Stimulated activated CD4-positive, alpha-beta T cell treated with anti-CD3 and anti-CD28 coated beads, Interleukin-2, amount 100 ng/mL, for 48 hours (primary cell): ENCODE data around the gene SH3D21.

Source experiments
- DNase-seq, 2 donors: peaks; one replicate each; pipeline ENCODE4 v3.0.0-alpha.2; 2020

Gene SH3D21

GRCh38 chr1:36330940-36331339, 24.8 kb downstream of the SH3D21 start:
- no peak for DNase-seq

DNA sequence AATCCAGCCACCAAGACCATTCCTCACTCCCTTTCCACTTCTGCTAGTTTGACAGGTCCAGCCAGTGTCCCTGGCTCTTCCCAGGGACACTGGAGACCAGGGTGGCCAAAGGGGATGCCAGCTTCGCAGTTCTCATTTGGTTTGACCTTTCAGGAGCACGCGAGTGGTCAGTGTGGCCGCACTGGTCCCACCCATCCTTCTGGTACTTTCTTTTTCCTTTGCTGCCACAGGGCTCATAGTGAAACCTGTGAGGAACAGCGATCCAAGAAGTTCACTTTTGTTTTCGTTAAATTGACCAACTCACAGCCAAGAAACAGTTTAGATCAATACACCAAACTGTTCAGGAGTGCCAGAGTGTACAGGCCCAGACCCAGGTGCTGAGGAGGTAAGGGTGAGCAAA, 31.7 kb downstream of the SH3D21 start:
- DNase-seq, result no peak

DNA sequence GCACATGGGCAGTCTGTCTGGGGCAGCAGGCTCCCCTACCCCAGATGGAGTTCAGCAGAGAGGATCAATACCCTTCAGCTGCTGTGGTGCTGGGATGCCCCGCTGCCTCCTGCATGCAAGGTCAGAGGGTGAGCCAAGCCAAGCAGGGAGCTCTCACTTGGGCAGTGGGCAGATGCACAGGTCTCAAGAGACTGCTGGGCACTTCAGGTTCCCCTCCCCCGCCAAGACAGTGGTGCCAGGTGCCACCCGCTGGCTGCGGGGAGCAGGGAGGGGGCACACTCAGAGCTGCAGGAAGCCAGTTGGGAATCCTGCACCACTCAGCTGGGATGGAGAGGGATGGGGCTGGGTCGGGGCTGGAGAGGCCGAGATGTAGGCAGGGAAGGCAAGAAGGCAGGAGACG, 33.0 kb downstream of the SH3D21 start:
- no peak for DNase-seq

DNA sequence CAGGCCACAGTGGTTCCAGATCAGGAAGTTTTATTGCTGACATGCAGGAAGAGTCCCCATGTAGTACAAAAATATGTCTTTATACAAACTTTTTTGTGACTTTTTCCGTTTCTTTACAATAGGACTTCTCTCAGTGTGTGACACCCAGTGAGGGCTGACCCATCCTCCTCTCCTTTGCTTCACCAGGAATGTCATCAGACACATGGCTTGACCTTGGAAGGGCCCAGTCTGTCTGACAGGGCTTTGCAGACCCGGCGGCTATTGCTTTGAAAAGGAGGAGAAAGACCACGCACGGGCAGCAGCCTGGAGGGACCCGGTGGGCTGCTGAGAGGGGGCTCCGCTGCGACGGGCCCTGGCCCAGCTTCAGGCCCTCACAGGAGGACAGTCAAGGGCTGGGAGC, 33.4 kb downstream of the SH3D21 start:
- no peak for DNase-seq

DNA sequence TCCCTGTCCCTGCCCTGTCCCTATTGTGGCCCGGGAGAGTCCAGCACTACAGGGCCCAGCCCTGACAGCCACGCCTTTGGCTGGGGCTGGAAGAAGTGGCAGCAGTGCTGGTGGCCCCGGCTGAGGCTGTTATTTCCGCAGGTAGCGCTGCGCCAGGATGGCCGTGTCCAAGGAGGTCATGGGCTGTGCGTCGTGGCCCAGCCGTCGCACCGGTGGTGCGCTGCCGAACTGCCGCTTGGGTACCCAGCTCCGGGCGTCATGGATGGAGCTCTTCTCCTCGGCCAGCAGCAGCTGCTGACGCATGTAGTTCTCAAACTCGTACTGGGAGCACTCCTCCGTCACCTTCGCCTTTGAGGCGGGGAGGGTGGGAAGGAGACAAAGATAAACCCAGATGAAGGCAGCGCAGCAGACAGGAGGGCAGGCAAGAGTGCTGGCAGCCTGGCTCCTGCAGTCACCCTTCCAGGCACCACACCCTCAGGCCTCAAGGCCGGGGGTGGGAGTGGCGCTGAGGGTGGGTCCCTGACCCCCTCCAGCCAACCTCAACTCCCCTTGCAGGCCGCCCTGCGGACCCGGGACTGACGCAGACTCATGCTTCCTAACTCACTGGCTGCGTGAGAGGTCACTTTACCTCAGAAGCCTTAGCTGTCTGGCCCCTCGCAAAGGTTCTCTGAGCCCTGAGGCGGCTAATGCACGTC, 35.6 kb downstream of the SH3D21 start:
- no peak for DNase-seq

DNA sequence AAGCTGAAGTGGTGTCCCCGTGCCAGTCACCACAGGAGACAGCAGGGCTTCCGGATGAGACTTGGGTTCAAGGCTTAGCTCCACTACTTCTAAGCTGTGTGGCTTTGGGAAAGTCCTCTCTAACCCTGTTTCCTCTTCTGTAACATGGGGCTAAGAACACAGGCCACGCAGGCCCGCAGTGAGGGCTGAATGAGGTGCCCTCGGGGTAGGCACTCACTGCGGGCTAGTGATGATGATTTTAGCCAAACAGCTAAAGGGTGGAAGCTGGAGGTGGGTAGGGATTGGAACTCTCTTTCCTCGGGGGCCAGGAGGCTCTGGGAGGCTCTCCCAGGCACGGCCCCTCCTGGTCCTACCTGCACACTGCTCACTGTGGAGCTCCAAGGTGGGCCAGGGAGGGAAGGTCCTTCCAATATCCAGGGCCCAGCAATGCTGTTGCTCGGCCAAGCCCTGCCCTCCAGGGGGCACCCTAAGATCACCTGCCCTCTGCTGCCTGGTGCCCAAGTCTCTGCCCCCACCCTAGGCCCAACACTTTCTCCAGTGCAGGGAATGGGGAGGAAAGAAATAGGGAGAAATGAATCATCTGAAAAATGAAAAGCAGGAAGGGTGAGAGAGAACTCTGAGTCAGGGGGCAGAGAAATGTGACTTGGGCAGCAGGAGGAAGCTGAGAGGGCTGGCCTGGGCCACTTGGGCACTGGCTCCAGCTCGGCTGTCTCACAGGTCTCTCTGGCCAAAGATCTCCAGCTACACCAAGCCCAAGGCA, 36.4 kb downstream of the SH3D21 start:
- DNase-seq, result peak in 1 of 2 donors; percentile 53

DNA sequence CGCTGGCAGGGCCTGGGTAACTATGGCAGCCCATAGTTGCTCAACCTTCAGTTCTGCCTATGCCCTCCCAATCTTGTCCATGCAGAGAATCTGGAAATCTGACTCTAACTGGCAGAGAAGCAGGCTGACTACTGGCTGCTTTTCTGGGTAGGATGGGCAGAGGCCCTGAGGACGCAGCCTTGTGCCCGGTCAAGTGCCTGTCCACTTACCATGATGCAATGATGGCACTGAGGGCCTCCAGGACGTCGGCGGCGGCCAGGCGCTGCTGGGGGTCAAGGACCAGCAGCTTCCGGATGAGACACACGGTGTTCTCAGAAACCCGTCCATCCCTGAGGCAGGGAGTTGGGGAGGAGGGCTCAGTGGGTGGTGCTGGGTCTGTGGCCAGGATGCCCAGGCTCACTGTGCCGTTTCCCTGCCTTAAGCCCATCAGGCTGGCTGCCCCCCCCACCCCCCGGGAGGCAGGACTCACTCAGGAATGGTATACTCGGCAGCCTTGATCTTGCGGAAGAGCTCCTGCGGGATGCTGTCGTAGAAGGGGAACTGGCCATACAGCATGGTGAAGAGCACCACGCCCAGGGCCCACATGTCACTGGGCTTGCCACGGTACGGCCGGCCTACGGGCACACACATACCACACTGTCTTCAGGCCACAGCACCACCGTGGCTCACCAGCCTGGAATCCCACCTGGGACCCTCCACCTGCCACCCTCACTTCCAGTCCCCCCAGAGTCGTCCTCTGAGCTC, 37.7 kb downstream of the SH3D21 start:
- DNase-seq, result no peak

DNA sequence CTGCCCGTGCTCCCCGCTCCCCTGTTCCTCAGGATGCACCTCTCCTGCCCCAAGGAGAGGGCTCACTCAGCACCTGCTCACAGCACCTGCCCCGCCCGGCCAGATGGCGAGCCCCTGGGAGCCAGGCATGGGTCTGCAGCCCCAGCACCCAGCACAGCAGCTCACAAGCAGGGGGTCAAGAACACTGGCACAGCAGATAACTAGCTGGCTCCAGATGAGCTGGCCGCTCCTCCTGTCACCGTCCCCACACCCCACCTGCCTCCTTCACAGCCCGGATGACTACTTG, 38.2 kb downstream of the SH3D21 start:
- DNase-seq, result no peak

GRCh38 chr1:36345353-36345752, 39.2 kb downstream of the SH3D21 start:
- no peak for DNase-seq

GRCh38 chr1:36346741-36347370, 40.7 kb downstream of the SH3D21 start:
- DNase-seq, result no peak

DNA sequence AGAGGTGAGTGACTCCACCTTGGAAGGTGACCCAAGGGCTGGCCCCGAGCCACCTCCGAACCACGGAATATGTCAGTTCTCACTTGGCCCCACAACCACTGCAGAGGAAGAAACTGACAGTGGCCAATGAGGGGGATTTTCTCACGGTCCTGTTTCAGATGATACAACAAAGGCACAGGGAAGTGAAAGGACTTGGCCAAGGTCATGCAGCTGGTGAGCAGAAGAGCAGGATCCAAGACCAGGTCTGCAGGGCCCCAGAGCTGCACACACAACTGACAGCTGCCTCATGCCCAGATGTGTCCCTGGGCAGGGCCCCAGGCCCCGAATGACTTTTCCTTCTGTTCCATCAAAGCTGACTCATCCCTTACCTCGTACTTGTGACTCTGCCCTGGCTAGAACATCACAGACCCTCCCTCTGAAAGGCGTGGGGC, 43.1 kb downstream of the SH3D21 start:
- no peak for DNase-seq

DNA sequence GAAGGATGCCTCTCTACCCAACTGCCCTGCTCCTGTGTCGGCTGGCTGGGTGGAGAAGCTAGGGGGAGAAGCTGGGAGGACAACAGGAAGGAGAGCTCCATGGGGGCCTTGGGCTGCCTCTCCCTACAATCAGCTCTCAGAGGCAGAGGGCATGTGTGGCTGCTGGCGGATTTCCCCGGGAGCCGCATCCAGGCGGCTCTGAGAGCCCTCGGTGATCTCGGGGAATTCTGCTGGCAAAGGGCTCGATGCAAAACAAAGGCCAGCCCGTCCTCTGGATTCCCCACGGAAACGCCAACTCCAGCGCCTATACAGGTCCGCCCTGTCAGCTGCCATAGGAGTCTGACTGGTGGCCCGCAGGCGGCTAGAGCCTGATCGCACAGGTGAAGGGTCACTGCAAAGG, 43.7 kb downstream of the SH3D21 start:
- no peak for DNase-seq

- no peak for DNase-seq
These were observed 44.6 kb downstream of the SH3D21 start for GRCh38 chr1:36350659-36351226.

- no peak for DNase-seq
These were observed 45.2 kb downstream of the SH3D21 start for GRCh38 chr1:36351227-36351977.

DNA sequence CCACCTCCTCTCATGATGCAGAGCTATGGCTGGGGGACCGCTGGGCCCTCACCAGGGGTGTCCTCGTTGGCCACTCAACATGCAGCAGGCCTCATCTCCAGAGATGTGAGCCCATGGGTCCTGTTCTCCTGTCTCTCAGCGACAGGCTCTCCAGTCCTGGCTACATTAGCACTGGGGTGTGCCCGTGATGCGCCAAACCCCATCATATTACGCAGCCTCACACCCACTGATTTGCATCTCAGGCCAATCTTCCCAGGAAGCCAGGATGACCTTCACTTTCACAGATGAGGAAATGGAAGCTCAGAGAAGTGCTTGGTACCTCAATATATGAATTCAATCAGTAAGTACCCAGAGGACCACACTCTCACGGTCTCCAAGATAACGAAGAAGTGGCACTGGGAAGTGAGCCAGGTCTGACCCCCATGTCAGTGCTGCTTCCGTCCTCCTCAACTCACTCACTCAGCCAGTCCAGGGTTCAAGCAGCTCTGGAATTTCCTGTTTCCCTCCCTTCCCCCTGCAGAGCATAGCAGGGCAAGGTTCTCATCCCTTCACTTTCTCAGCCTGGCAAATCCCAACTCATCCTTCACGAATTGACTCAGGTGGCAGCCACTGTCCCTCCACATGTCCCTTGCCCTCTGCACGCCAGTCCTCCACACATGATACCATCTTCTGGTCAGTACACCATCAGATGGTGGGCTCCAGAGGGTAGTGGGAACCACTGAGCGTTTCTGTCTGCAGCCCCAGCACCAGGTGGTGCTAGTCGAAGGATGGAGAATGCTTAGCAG, 46.1 kb downstream of the SH3D21 start:
- no peak for DNase-seq

GRCh38 chr1:36352910-36353878, 47.0 kb downstream of the SH3D21 start:
- DNase-seq, result no peak

- no peak for DNase-seq
These were observed 48.3 kb downstream of the SH3D21 start for GRCh38 chr1:36354486-36354885.

DNA sequence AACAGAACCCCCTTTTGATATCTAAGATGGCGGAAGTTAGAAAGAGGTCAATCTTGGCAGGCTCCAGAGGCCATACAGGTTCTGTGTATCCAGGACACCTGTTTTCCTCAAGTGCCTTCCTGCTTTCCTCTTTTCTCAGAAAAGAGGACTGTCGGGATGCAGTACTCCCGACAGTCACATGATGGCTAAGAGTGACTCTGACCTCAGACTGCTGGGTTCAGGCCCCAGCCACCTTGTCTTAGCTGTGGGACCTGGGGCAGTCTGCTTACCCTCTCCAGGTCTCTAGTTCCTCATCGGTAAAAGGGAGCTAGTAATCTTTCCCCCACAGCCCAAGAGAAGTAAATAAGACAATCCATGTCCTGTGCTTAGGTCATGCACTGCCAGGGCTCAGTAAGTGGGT, 49.6 kb downstream of the SH3D21 start:
- no peak for DNase-seq

GRCh38 chr1:36358514-36359084, 52.4 kb downstream of the SH3D21 start:
- no peak for DNase-seq

DNA sequence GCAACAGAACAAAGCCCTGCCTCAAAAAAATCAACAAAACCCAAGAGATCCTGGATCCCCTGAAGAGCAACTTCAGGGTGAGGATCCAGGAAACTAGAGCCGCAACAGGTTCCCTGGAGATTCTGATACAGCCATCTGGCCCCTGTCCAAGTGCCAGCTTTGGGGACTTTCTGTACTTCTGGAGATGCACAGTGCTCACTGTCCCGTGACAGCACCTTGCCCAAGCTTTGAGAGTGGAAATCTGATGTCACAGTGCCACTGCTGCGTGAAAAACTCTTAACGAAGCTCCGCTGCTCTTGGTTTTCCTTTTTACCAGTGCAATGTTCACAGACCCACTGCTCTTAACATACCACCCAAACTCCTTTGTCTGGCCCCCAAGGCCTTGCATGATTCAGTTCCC, 53.2 kb downstream of the SH3D21 start:
- DNase-seq, result no peak
